GM12878 (cell line): ENCODE results near the gene LDB2. TPM values are rescaled to one million over a fixed set of nuclear protein-coding genes. Genes with fewer than 3 reads are reported as not detected.

Experiments
- ATAC-seq: fragments of 200-7000 bp; cut with Tn5 transposase; 3 replicates; pipeline ENCODE4 v1.9.1; 2020; ENCODE audit warnings: mild to moderate bottlenecking, moderate library complexity
- BruUV-seq: library from RNA; stranded (reverse); fragments of 400-500 nt; replicated peaks from 2 replicates; lab custom pipeline; 2021; lab: Mats Ljungman, UMichigan
- CTCF ChIA-PET: fragments of 300-600 bp; sonication (Branson Sonifier 250); formaldehyde crosslinking; extraction: SDS; loops from one replicate; lab custom pipeline; 2021; ENCODE audit warnings: inconsistent platforms; lab: Yijun Ruan, JAX
- POLR2A ChIA-PET: fragments of 350-600 bp; formaldehyde crosslinking; extraction: SDS; loops from one replicate; lab custom pipeline; 2021; ENCODE audit warnings: inconsistent platforms; lab: Charles Lee
- RAD21 ChIA-PET: fragments of 300-600 bp; sonication (Branson Sonifier 250); formaldehyde crosslinking; loops from one replicate; lab custom pipeline; 2023; ENCODE audit warnings: antibody characterized with exemption; ENCODE audit not compliant: unreplicated experiment; lab: Charles Lee
- SMC1A ChIA-PET: fragments of 300-600 bp; sonication (Branson Sonifier 250); formaldehyde crosslinking; loops from one replicate; lab custom pipeline; 2023; ENCODE audit not compliant: unreplicated experiment, uncharacterized antibody; lab: Charles Lee
- DNase-seq: peaks from one replicate; pipeline ENCODE4 v3.0.0-alpha.2; 2011; ENCODE audit warnings: low read depth, low spot score
- FAIRE-seq: peaks from 3 replicates; lab custom pipeline; 2011; peaks lifted over from hg19 to GRCh38; lab: Jason Lieb, UNC
- H2AFZ ChIP-seq: 2 replicates; pipeline ENCODE4 v1.6.0; 2011; ENCODE audit warnings: low read depth, low read length, control low read depth; ENCODE audit not compliant: control insufficient read depth
- H3K27ac ChIP-seq: 2 replicates; pipeline ENCODE4 v1.5.1; 2011; ENCODE audit warnings: control low read depth; ENCODE audit not compliant: control insufficient read depth, insufficient read depth
- H3K27me3 ChIP-seq, 2 experiments: replicated peaks in 1 of 2; 2 replicates each; pipeline versions ENCODE4 v1.6.0 to v1.6.1; 2011; ENCODE audit warnings: low read length in 1 of 2; ENCODE audit not compliant: control insufficient read depth in 2 of 2, insufficient read depth in 2 of 2
- H3K36me3 ChIP-seq, 2 experiments: 2 replicates each; pipeline ENCODE4 v1.5.1; 2011; ENCODE audit warnings: low read length in 1 of 2; ENCODE audit not compliant: control insufficient read depth in 2 of 2, insufficient read depth in 2 of 2
- H3K4me1 ChIP-seq: 2 replicates; pipeline ENCODE4 v1.6.1; 2011; ENCODE audit warnings: mild to moderate bottlenecking, low read length, moderate library complexity, mixed read lengths; ENCODE audit not compliant: control insufficient read depth, insufficient read depth
- H3K4me2 ChIP-seq: 2 replicates; pipeline ENCODE4 v1.6.0; 2011; ENCODE audit warnings: control low read depth; ENCODE audit not compliant: control insufficient read depth, insufficient read depth
- H3K4me3 ChIP-seq: fragments of 200-600 bp; sonication (generic); 2 replicates; pipeline ENCODE4 v1.5.1; 2016
- H3K79me2 ChIP-seq: 2 replicates; pipeline ENCODE4 v1.6.0; 2011; ENCODE audit warnings: low read length; ENCODE audit not compliant: control insufficient read depth, insufficient read depth
- H3K9ac ChIP-seq: 2 replicates; pipeline ENCODE4 v1.8.0; 2011; ENCODE audit warnings: low read length, control low read depth, mixed read lengths; ENCODE audit not compliant: control insufficient read depth, insufficient read depth
- H3K9me3 ChIP-seq: replicated peaks from 3 replicates; pipeline ENCODE4 v1.5.1; 2011; ENCODE audit warnings: mild to moderate bottlenecking, low read length; ENCODE audit not compliant: control insufficient read depth, insufficient read depth
- H4K20me1 ChIP-seq: 2 replicates; pipeline ENCODE4 v1.6.0; 2011; ENCODE audit not compliant: control insufficient read depth, insufficient read depth
- BCL11A ChIP-seq: IDR thresholded peaks from 2 replicates; pipeline ENCODE4 v1.6.1; 2011; ENCODE audit warnings: low read depth, low read length
- BRCA1 ChIP-seq: IDR thresholded peaks from 2 replicates; pipeline ENCODE4 v1.6.1; 2011; ENCODE audit warnings: low read depth, low read length, improper control_type of control experiment
- KLF5 ChIP-seq: fragments of 450-650 bp; IDR thresholded peaks from 2 replicates; pipeline ENCODE4 v1.6.1; 2014; ENCODE audit warnings: mild to moderate bottlenecking; ENCODE audit not compliant: partially characterized antibody
- POU2F2 ChIP-seq: IDR thresholded peaks from 3 replicates; pipeline ENCODE4 v1.6.1; 2011; ENCODE audit warnings: low read depth, mild to moderate bottlenecking, low read length, borderline replicate concordance
- RCOR1 ChIP-seq: conservative IDR thresholded peaks from 2 replicates; pipeline ENCODE4 v1.6.1; 2012; ENCODE audit warnings: low read depth, low read length, improper control_type of control experiment
- SIX5 ChIP-seq: IDR thresholded peaks from 2 replicates; pipeline ENCODE4 v1.6.1; 2011; ENCODE audit warnings: mild to moderate bottlenecking, low read depth, low read length, moderate library complexity; ENCODE audit not compliant: severe bottlenecking
- ZNF24 ChIP-seq: fragments of 450-650 bp; IDR thresholded peaks from 2 replicates; pipeline ENCODE4 v1.6.1; 2017; ENCODE audit warnings: antibody characterized with exemption, mild to moderate bottlenecking
- WGBS: methylation state at CpG from one replicate; pipeline ENCODE4 v1.1.6; 2016; ENCODE audit warnings: low lambda C conversion rate; ENCODE audit not compliant: insufficient replicate concordance, insufficient coverage; ENCODE audit errors: missing lambda C conversion rate; 5-methylcytosine and 5-hydroxymethylcytosine counted together
- in situ Hi-C: fragments of 300-500 bp; cut with MboI; formaldehyde crosslinking; loops from 9 replicates; pipeline ENCODE4 v1.14.3; 2018; ENCODE audit warnings: mixed read lengths
- intact Hi-C: fragments of 100-400 bp; cut with micrococcal nuclease; formaldehyde crosslinking; loops from one replicate; pipeline ENCODE4 v1.14.2; 2022; ENCODE audit not compliant: unreplicated experiment
- polyA plus RNA-seq, 11 experiments: library from polyadenylated mRNA; depleted of rRNA in 4 of 11; unstranded in 6 of 11; stranded (reverse) in 5 of 11; fragments of >200 nt; fragmentation: Nextera tagmentation in 4 of 11; fragmentation: Illumina TruSeq in 1 of 11; extraction: Ambion mirVana in 4 of 11; extraction: Trizol in 1 of 11; gene quantifications; 1 replicate in 1 of 11; 2 replicates in 10 of 11; pipeline versions ENCODE4 v1.2.1 to v1.2.3, GENCODE V29; 2011 to 2016; ENCODE audit warnings: inconsistent platforms in 2 of 11, missing spikeins in 2 of 11, low read depth in 1 of 11
- total RNA-seq, 4 experiments: library from RNA; depleted of rRNA in 3 of 4; stranded (reverse); fragments of >200 nt in 3 of 4; fragmentation: Illumina TruSeq in 1 of 4; extraction: Trizol in 1 of 4; gene quantifications; 2 replicates each; pipeline versions ENCODE4 v1.2.1 to v1.2.3, GENCODE V29; 2013 to 2021
- TF ChIP-seq, protein P1 (sequence below): fragments of 450-650 bp; IDR thresholded peaks from 2 replicates; pipeline ENCODE4 v1.6.1; 2017; ENCODE audit warnings: antibody characterized with exemption, mild to moderate bottlenecking, moderate library complexity
- TF ChIP-seq, protein P2 (sequence below): IDR thresholded peaks from 2 replicates; pipeline ENCODE4 v1.6.1; 2012; ENCODE audit warnings: low read depth, low read length, improper control_type of control experiment

LDB2 gene
- total and polyA plus RNA-seq, 10 of the 15 experiments (the other 5 are each of a cell fraction or from before 2014, with no cell fraction given), result 0.15 TPM; not detected in 9

DNA sequence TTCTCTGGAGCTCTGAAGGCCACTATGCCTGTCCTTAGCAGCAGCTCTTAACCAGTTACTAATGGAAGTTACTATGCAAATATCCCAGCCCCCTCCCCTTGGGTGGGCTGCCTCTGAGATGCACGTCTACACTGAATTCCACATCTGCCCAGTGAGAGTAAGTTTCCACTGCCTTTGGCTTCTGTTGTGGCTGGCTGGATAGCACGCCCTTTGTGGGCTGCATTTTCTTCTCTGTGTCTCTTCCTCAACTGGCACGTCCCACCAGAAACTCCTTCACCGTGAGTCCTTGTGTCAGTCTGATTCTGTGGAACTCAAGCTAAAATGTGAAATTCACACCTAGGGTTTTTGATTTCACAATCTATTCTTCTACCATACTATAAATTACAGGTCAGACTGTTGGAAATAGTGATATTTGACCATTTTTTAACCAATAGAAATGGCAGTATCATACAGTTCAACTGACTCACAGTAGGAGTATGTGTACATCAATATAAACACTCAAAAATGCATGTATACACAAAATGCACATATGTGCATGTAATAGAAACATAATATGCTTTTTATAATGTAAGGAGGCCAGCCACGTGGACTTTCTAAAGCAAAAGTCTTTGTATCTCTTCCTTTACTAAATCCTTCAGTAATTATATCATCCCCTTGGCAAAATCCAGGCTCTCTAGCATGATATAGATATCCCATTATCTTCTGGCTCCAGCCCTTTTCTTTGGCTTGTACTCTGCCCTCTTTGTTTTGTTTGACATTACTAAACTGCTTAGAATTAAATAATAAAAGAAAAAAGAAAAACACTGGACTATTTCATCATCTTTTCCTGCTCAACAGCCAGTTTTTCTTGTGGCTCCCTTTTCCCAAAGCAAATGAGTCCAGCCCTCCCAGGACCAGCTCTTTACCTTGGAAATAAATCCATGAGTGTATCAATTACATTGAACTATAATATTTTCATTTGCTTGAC lies 33.2 kb upstream of the LDB2 start:
- Histone ChIP-seq H4K20me1 (no peaks in the 10 kb centered on the region), H3K27ac (no peak overlapping the region), H3K4me3 (no peak overlapping the region), H3K36me3 (no peaks in the 10 kb centered on the region), H3K4me1 (no peaks in the 10 kb centered on the region), H3K9ac (no peak overlapping the region), H3K9me3 (no peaks in the 10 kb centered on the region), H3K4me2 (no peak overlapping the region), H3K79me2 (no peaks in the 10 kb centered on the region), H3K27me3 (no peaks in the 10 kb centered on the region; a peak in 1 of 4 replicates), H2AFZ (no peak overlapping the region)
- in situ Hi-C loops (no loop called here), intact Hi-C loops (no loop called here)
- CTCF ChIA-PET, result interaction anchor here (1.0 kb wide), 1 partner anchor 15 kb away, joined by 3 read pairs; no protein-coding TSS in a partner anchor
- POLR2A ChIA-PET, result no interaction called here
- FAIRE-seq (no peak), ATAC-seq (no peak), DNase-seq (no peak)
- SMC1A ChIA-PET, result interaction anchor here (1.4 kb wide), 1 partner anchor 516 kb away, joined by 4 read pairs; no protein-coding TSS in a partner anchor
- no TSS peak for BruUV-seq
- TF ChIP-seq ZNF24 (no peak), BCL11A (no peak), KLF5 (no peak), SIX5 (no peak), POU2F2 (no peak), RCOR1 (no peak), BRCA1 (no peak)
- TF ChIP-seq, protein P1, sequence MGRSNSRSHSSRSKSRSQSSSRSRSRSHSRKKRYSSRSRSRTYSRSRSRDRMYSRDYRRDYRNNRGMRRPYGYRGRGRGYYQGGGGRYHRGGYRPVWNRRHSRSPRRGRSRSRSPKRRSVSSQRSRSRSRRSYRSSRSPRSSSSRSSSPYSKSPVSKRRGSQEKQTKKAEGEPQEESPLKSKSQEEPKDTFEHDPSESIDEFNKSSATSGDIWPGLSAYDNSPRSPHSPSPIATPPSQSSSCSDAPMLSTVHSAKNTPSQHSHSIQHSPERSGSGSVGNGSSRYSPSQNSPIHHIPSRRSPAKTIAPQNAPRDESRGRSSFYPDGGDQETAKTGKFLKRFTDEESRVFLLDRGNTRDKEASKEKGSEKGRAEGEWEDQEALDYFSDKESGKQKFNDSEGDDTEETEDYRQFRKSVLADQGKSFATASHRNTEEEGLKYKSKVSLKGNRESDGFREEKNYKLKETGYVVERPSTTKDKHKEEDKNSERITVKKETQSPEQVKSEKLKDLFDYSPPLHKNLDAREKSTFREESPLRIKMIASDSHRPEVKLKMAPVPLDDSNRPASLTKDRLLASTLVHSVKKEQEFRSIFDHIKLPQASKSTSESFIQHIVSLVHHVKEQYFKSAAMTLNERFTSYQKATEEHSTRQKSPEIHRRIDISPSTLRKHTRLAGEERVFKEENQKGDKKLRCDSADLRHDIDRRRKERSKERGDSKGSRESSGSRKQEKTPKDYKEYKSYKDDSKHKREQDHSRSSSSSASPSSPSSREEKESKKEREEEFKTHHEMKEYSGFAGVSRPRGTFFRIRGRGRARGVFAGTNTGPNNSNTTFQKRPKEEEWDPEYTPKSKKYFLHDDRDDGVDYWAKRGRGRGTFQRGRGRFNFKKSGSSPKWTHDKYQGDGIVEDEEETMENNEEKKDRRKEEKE, result no peak
- TF ChIP-seq, protein P2, sequence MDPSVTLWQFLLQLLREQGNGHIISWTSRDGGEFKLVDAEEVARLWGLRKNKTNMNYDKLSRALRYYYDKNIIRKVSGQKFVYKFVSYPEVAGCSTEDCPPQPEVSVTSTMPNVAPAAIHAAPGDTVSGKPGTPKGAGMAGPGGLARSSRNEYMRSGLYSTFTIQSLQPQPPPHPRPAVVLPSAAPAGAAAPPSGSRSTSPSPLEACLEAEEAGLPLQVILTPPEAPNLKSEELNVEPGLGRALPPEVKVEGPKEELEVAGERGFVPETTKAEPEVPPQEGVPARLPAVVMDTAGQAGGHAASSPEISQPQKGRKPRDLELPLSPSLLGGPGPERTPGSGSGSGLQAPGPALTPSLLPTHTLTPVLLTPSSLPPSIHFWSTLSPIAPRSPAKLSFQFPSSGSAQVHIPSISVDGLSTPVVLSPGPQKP, result no peak
- RAD21 ChIA-PET, result no interaction called here
- 20% methylated on average over 5 of the region's 5 CpGs for WGBS
